OCI-LY1 (cell line): ENCODE data around the gene BAG3.
A peak's percentile ranks its signal among the peaks of the same experiment; 100 is the strongest.

Experiments used
- H2AFZ ChIP-seq: fragments of 200-600 bp; sonication (generic), shearing (Covaris generic); 2 replicates; pipeline ENCODE4 v1.6.0; 2014; ENCODE audit warnings: antibody characterized with exemption, mild to moderate bottlenecking, low read length
- H3F3A ChIP-seq: fragments of 200-600 bp; sonication (generic), shearing (Covaris generic); 2 replicates; pipeline ENCODE4 v1.6.0; 2014; ENCODE audit warnings: mild to moderate bottlenecking, antibody characterized with exemption, low read length, moderate library complexity; ENCODE audit not compliant: insufficient read depth
- H3K27ac ChIP-seq: fragments of 200-600 bp; sonication (generic); 2 replicates; pipeline ENCODE4 v1.5.1; 2014; ENCODE audit warnings: low read length, mixed run types, mild to moderate bottlenecking, low read depth; ENCODE audit not compliant: poor library complexity, severe bottlenecking
- H3K27me3 ChIP-seq: fragments of 200-600 bp; sonication (generic); 2 replicates; pipeline ENCODE4 v1.6.0; 2014; ENCODE audit warnings: antibody characterized with exemption, mild to moderate bottlenecking, low read length, moderate library complexity; ENCODE audit not compliant: insufficient read depth
- H3K36me3 ChIP-seq: fragments of 200-600 bp; sonication (generic); 2 replicates; pipeline ENCODE4 v1.6.1; 2014; ENCODE audit warnings: mild to moderate bottlenecking, antibody characterized with exemption, low read length, moderate library complexity, mixed read lengths; ENCODE audit not compliant: insufficient read depth
- H3K4me1 ChIP-seq: fragments of 200-600 bp; sonication (generic); 2 replicates; pipeline ENCODE4 v1.5.1; 2014; ENCODE audit warnings: mild to moderate bottlenecking, low read length, moderate library complexity; ENCODE audit not compliant: insufficient read depth, severe bottlenecking
- H3K4me2 ChIP-seq: fragments of 200-600 bp; sonication (generic), shearing (Covaris generic); 2 replicates; pipeline ENCODE4 v1.6.1; 2014; ENCODE audit warnings: low read length
- H3K4me3 ChIP-seq: fragments of 200-600 bp; sonication (generic); 2 replicates; pipeline ENCODE4 v1.5.1; 2014; ENCODE audit warnings: low read length, low read depth, mild to moderate bottlenecking, mixed read lengths; ENCODE audit not compliant: poor library complexity, severe bottlenecking
- H3K79me2 ChIP-seq: fragments of 200-600 bp; shearing (Covaris generic); 2 replicates; pipeline ENCODE4 v1.6.1; 2016; ENCODE audit warnings: mixed run types, low read length, mixed read lengths; ENCODE audit not compliant: insufficient read depth
- H3K9ac ChIP-seq: fragments of 200-600 bp; sonication (generic), shearing (Covaris generic); 2 replicates; pipeline ENCODE4 v1.6.1; 2014; ENCODE audit warnings: mild to moderate bottlenecking, low read length, mixed read lengths
- H3K9me2 ChIP-seq: fragments of 200-600 bp; sonication (generic), shearing (Covaris generic); 2 replicates; pipeline ENCODE4 v1.6.1; 2014; ENCODE audit warnings: low read depth, mild to moderate bottlenecking, low read length, mixed read lengths
- H3K9me3 ChIP-seq: fragments of 200-600 bp; shearing (Covaris generic); 2 replicates; pipeline ENCODE4 v1.6.1; 2014; ENCODE audit warnings: low read length, mixed read lengths
- H4K20me1 ChIP-seq: fragments of 200-600 bp; sonication (generic), shearing (Covaris generic); 2 replicates; pipeline ENCODE4 v1.6.0; 2016; ENCODE audit warnings: mild to moderate bottlenecking, low read length; ENCODE audit not compliant: insufficient read depth
- CTCF ChIP-seq: fragments of 200-600 bp; sonication (generic), shearing (Covaris generic); IDR thresholded peaks from 2 replicates; pipeline ENCODE4 v1.5.1; 2017; ENCODE audit warnings: mild to moderate bottlenecking, antibody characterized with exemption, low read length, moderate library complexity, mixed read lengths
- EZH2 ChIP-seq: fragments of 200-600 bp; sonication (generic), shearing (Covaris generic); IDR thresholded peaks from 2 replicates; pipeline ENCODE4 v1.8.0; 2017; ENCODE audit warnings: borderline replicate concordance, mixed run types, mild to moderate bottlenecking, antibody characterized with exemption, low read length, moderate library complexity, mixed read lengths

Gene BAG3

GRCh38 chr10:119663866-119664698 is 12.9 kb downstream of the BAG3 start:
- peaks cover 15% of the 10 kb centered on the region for H3K4me1 ChIP-seq

DNA sequence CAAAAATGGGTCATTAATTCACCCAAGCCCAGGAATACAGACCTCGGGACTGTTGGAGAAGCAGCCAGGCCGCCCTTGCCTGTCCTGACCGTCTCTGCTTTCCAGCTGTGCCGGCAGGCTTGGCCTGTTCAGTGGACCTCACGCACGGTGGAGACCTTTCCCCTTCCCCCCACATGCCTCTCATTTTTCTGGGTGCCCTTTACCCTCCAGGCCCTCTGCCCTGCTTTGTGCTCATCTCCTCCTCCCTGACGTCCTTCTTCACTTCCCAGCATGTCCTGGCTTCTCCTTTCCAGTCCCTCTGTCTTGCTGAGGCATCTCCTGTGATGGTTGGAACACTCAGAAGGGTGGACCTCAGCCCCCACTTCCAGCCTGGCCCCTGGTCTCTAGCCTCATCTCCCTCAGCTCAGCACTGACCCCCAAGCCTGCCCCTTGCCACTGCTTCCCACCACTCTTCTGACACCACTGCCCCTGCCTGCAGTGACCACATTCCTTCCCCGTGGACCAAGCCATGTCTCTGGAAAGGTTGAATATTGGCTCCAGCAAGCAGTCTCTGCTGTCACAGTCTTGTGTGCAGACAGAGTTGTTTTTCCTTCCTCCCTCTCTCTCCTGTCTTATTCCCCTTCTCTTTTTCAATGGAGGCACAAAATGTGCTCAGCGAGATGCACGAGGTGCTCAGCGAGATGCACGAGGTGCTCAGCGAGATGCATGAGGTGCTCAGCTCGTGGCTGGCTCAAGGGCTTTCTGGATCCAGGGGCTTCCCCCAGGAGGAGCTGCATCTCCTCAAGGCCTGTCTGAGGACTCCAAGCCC is 14.9 kb downstream of the BAG3 start:
- Histone ChIP-seq H3K9ac (no peak overlapping the region), H2AFZ (no peak overlapping the region), H3F3A (no peaks in the 10 kb centered on the region), H3K4me3 (no peak overlapping the region), H3K9me2 (no peaks in the 10 kb centered on the region), H3K4me1 (peaks cover 15% of the 10 kb centered on the region), H3K27me3 (0 out of 2 replicates have a peak, but pooled peaks cover 4% of the 10 kb centered on the region), H4K20me1 (no peaks in the 10 kb centered on the region), H3K9me3 (no peaks in the 10 kb centered on the region), H3K36me3 (no peaks in the 10 kb centered on the region), H3K27ac (no peak overlapping the region), H3K79me2 (no peaks in the 10 kb centered on the region), H3K4me2 (no peak overlapping the region)
- TF ChIP-seq CTCF (no peak), EZH2 (no peak)

More at GRCh38 chr10:119663866-119664698, 12.9 kb downstream of the BAG3 start:
- Histone ChIP-seq H3K27ac (no peak overlapping the region), H3K4me2 (peak overlapping the region; percentile 44; the same call in 1 of the 2 replicates), H3K79me2 (no peaks in the 10 kb centered on the region), H3K9me3 (peaks cover 7% of the 10 kb centered on the region), H3K9ac (no peak overlapping the region), H3K27me3 (peaks cover 3% of the 10 kb centered on the region; the same call in 1 of the 2 replicates), H3F3A (no peaks in the 10 kb centered on the region), H3K9me2 (no peaks in the 10 kb centered on the region), H2AFZ (peak overlapping the region; percentile 49; the same call in 1 of the 2 replicates), H3K36me3 (no peaks in the 10 kb centered on the region; the same call in 1 of the 2 replicates), H4K20me1 (no peaks in the 10 kb centered on the region), H3K4me3 (peak overlapping the region; percentile 13)
- TF ChIP-seq CTCF: no peak
- no peak for TF ChIP-seq EZH2

- Histone ChIP-seq H3K4me3 (no peak overlapping the region), H3K4me2 (no peak overlapping the region), H3K27me3 (0 out of 2 replicates have a peak, but pooled peaks cover 4% of the 10 kb centered on the region), H3K9me3 (no peaks in the 10 kb centered on the region), H3K9me2 (no peaks in the 10 kb centered on the region), H2AFZ (no peak overlapping the region), H3K9ac (no peak overlapping the region), H3F3A (no peaks in the 10 kb centered on the region), H3K36me3 (no peaks in the 10 kb centered on the region), H3K4me1 (peaks cover 15% of the 10 kb centered on the region), H3K79me2 (no peaks in the 10 kb centered on the region), H3K27ac (no peak overlapping the region), H4K20me1 (no peaks in the 10 kb centered on the region)
- no peak for TF ChIP-seq EZH2
- TF ChIP-seq CTCF: no peak
Observed at GRCh38 chr10:119666709-119667004, 15.5 kb downstream of the BAG3 start.
